Measurements from ENCODE around the gene NUDT11. TPM values are rescaled to one million over a fixed set of nuclear protein-coding genes. Genes with fewer than 3 reads are reported as not detected.
"Not testable (repeated sequence)": the region's sequence is repeated elsewhere in the genome, so short reads cannot be mapped to it uniquely, and the experiment has no call there.

Gene NUDT11
- under 1 TPM; 0.08 to 0.28 (median 0.15) TPM for total RNA-seq
- polyA plus RNA-seq: under 1 TPM in 2 of 3 donors, not detected in 1; 0.05 to 0.10 TPM
- long read RNA-seq, donor 1: 0 reads
- long read RNA-seq, donor 2, partial matches to known transcripts: 0 of 1 reads
- long read RNA-seq, donor 2, other reads (novel, unspliced or antisense): 0 of 1 reads

DNA sequence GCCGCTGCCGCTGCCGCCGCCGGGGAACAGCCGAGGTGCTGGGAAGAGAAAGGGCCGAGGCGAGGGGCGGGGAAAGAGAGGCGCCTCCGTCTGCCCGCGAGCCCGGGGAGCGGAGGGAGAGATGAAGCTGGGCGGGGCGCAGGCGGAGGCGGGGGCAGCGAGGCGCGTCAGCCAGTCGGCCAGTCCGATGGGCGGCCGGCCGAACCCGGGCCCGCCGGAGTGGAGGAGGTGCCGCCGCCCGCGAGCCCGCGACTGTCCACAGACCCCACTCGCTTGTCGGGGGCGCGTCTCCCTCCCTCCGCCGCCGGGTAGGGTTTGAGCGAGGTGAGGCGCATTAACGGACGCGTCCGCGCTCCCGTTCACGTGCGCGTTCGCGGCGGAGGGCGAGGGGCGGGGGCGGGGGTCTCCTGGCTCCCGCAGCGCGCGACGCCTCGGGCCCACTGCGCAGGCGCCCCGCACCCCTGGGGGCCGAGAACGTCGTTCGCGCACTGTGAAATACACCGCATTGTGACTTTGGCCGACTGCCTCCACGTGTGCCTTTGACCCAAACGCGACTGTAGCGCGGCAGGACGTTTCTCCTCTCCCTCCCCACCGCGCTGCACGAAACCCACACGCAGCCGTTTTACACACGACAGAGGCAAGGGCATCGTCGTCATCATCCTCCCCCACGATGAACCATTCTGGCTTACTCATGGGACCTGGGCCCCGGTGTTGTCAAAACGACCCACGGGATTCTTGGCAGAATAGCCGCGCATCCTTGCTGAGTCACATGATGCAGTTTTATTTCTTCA lies at the start of gene NUDT11:
NUDT11 (minus strand) TSS at position 92 of the 791 bp plus-strand sequence. CDS start 148 bp downstream, outside the sequence.
- peak; percentile 45 to 57 for DNase-seq
- ATAC-seq: peak in 1 of 4 donors; percentile 46
- no peak within 1 kb of the TSS for H3K27ac ChIP-seq
- intact Hi-C loops (cut with DNase I): no loop called here
- H3K9me3 ChIP-seq: no peaks in the 10 kb centered on the region
- no peaks in the 10 kb centered on the region for H3K4me1 ChIP-seq
- peaks cover 0 to 43% (median 0%) of the 10 kb centered on the region in 3 donors for H3K27me3 ChIP-seq (ENCODE audit: insufficient read depth in 3 of 3, low read length in 2 of 3)
- TF ChIP-seq, protein P1, sequence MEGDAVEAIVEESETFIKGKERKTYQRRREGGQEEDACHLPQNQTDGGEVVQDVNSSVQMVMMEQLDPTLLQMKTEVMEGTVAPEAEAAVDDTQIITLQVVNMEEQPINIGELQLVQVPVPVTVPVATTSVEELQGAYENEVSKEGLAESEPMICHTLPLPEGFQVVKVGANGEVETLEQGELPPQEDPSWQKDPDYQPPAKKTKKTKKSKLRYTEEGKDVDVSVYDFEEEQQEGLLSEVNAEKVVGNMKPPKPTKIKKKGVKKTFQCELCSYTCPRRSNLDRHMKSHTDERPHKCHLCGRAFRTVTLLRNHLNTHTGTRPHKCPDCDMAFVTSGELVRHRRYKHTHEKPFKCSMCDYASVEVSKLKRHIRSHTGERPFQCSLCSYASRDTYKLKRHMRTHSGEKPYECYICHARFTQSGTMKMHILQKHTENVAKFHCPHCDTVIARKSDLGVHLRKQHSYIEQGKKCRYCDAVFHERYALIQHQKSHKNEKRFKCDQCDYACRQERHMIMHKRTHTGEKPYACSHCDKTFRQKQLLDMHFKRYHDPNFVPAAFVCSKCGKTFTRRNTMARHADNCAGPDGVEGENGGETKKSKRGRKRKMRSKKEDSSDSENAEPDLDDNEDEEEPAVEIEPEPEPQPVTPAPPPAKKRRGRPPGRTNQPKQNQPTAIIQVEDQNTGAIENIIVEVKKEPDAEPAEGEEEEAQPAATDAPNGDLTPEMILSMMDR (IDR thresholded peaks at IDR 0.05): no peak
- H3K4me3 ChIP-seq: peak within 1 kb of the TSS; percentile 62
- H3K36me3 ChIP-seq (ENCODE audit: insufficient read depth in 1 of 2, low read depth in 1 of 2): no peaks in the 10 kb centered on the region
- 1 to 41% (median 1%) methylated on average over 18 to 73 of the region's 96 CpGs for WGBS, 3 donors

GRCh38 chrX:51520393-51520792 lies 24.0 kb upstream of the NUDT11 start:
- Histone ChIP-seq H3K9me3 (no peaks in the 10 kb centered on the region), H3K36me3 (ENCODE audit: insufficient read depth in 1 of 2, low read depth in 1 of 2) (no peaks in the 10 kb centered on the region), H3K4me1 (no peaks in the 10 kb centered on the region), H3K27ac (no peak overlapping the region), H3K27me3 (ENCODE audit: insufficient read depth in 3 of 3, low read length in 2 of 3) (peaks cover 0 to 10% (median 0%) of the 10 kb centered on the region in 3 donors), H3K4me3 (no peak overlapping the region)
- DNase-seq (no peak), ATAC-seq (no peak)
- WGBS, 3 donors: 71 to 85% (median 84%) methylated on average over 2 of the region's 2 CpGs
- intact Hi-C loops (cut with DNase I): no loop called here
- TF ChIP-seq, protein P1 (IDR thresholded peaks at IDR 0.05): no peak

- H3K9me3 ChIP-seq; ATAC-seq; H3K36me3 ChIP-seq (ENCODE audit: insufficient read depth in 1 of 2, low read depth in 1 of 2); H3K4me1 ChIP-seq; intact Hi-C loops (cut with DNase I); DNase-seq; H3K27ac ChIP-seq; H3K4me3 ChIP-seq: not testable (repeated sequence)
- peaks cover 0 to 10% (median 0%) of the 10 kb centered on the region in 3 donors for H3K27me3 ChIP-seq (ENCODE audit: insufficient read depth in 3 of 3, low read length in 2 of 3)
- 52 to 69% (median 63%) methylated on average over 2 of the region's 2 CpGs for WGBS, 3 donors
Observed at GRCh38 chrX:51519131-51519530, 22.7 kb upstream of the NUDT11 start.

- WGBS, 3 donors: 75 to 87% (median 86%) methylated on average over 3 of the region's 3 CpGs
- Histone ChIP-seq H3K9me3 (peaks cover 5% of the 10 kb centered on the region), H3K27me3 (ENCODE audit: insufficient read depth in 3 of 3, low read length in 2 of 3) (peaks cover 0 to 18% (median 0%) of the 10 kb centered on the region in 3 donors), H3K4me3 (no peak overlapping the region), H3K4me1 (no peaks in the 10 kb centered on the region), H3K36me3 (ENCODE audit: insufficient read depth in 1 of 2, low read depth in 1 of 2) (no peaks in the 10 kb centered on the region), H3K27ac (no peak overlapping the region)
- no peak for DNase-seq
- intact Hi-C loops (cut with DNase I): no loop called here
- TF ChIP-seq, protein P1 (IDR thresholded peaks at IDR 0.05): no peak
- ATAC-seq: no peak
Observed at GRCh38 chrX:51507551-51507950, 11.2 kb upstream of the NUDT11 start.

GRCh38 chrX:51495701-51496488 lies 497 bp downstream of the NUDT11 start:
- H3K4me1 ChIP-seq; ATAC-seq; intact Hi-C loops (cut with DNase I); H3K27ac ChIP-seq; H3K9me3 ChIP-seq; H3K36me3 ChIP-seq (ENCODE audit: insufficient read depth in 1 of 2, low read depth in 1 of 2); DNase-seq: not testable (repeated sequence)
- 1 to 35% (median 1%) methylated on average over 34 to 47 of the region's 60 CpGs for WGBS, 3 donors
- Histone ChIP-seq H3K4me3 (peak overlapping the region; percentile 62), H3K27me3 (ENCODE audit: insufficient read depth in 3 of 3, low read length in 2 of 3) (peaks cover 0 to 44% (median 0%) of the 10 kb centered on the region in 3 donors)

All from psoas muscle (tissue), 8 donors.